ENCODE results near the gene FNBP1L. TPM values are rescaled to one million over a fixed set of nuclear protein-coding genes. Genes with fewer than 3 reads are reported as not detected.

The FNBP1L gene
- total RNA-seq, 1 donor from 2014 or later, result 47.3 TPM

- Mint-ChIP-seq H3K9me3 (ENCODE audit: low read depth) (no peaks in the 10 kb centered on the region), H3K4me1 (ENCODE audit: low read depth) (peaks cover 70% of the 10 kb centered on the region), H3K27me3 (ENCODE audit: low read depth) (no peaks in the 10 kb centered on the region), H3K36me3 (ENCODE audit: low read depth) (peaks cover 1% of the 10 kb centered on the region), H3K27ac (ENCODE audit: unreplicated experiment) (no peak overlapping the region), H3K4me3 (ENCODE audit: unreplicated experiment) (no peak overlapping the region)
- TF ChIP-seq CTCF (IDR thresholded peaks at IDR 0.05), result no peak
- DNase-seq (ENCODE audit: low spot score), result no peak
Observed at GRCh38 chr1:93596329-93597089, 148.6 kb downstream of the FNBP1L start.

DNA sequence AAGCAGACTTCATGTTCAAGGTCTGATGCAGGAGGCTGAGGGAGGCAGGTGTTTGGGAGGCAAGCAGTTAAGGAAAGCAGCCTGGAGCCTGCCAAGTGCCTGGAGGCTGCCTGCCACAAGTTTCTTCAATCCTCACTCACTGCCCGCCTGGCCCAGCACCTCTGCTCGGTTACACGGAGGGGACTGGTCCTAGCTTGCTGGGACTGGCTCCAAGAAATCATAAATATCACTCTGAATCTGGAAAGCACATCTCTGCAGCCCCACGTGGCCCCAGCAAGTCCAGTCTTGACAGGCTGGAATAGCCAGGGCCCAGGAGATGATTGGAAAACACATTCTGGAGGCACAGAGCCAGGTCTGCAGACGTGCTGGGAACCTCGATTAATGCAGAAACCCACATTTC is 149.8 kb downstream of the FNBP1L start:
- no peaks in the 10 kb centered on the region for H3K9me3 Mint-ChIP-seq (ENCODE audit: low read depth)
- no peaks in the 10 kb centered on the region for H3K36me3 Mint-ChIP-seq (ENCODE audit: low read depth)
- no peak overlapping the region for H3K27ac Mint-ChIP-seq (ENCODE audit: unreplicated experiment)
- H3K4me1 Mint-ChIP-seq (ENCODE audit: low read depth), result peaks cover 58% of the 10 kb centered on the region
- no peak for DNase-seq (ENCODE audit: low spot score)
- H3K27me3 Mint-ChIP-seq (ENCODE audit: low read depth), result no peaks in the 10 kb centered on the region
- H3K4me3 Mint-ChIP-seq (ENCODE audit: unreplicated experiment), result no peak overlapping the region
- TF ChIP-seq CTCF (IDR thresholded peaks at IDR 0.05), result no peak

DNA sequence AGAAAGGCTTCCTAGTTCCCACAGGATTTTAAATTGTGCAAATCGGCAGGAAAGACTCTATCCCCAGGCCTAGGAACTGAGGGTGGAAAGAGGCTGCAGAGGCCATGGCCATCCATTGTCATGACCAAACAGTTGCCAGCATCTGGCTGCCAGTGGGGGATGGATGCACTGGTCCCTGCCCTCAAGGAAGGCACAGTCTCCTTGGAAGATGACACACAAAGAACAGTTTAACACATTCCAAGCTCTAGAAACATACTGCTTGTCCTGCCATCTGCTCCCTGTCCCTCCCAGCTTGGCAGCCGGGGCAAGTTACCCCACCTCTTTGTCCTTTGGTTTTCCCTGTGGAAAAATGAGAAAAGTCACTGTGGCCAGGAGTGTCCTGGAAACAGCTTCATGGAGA is 150.5 kb downstream of the FNBP1L start:
- H3K4me1 Mint-ChIP-seq (ENCODE audit: low read depth), result peaks cover 54% of the 10 kb centered on the region
- no peaks in the 10 kb centered on the region for H3K27me3 Mint-ChIP-seq (ENCODE audit: low read depth)
- no peak for DNase-seq (ENCODE audit: low spot score)
- H3K9me3 Mint-ChIP-seq (ENCODE audit: low read depth), result no peaks in the 10 kb centered on the region
- H3K4me3 Mint-ChIP-seq (ENCODE audit: unreplicated experiment), result no peak overlapping the region
- no peak for TF ChIP-seq CTCF (IDR thresholded peaks at IDR 0.05)
- H3K36me3 Mint-ChIP-seq (ENCODE audit: low read depth), result no peaks in the 10 kb centered on the region
- H3K27ac Mint-ChIP-seq (ENCODE audit: unreplicated experiment), result peak overlapping the region; percentile 28

- H3K27ac Mint-ChIP-seq (ENCODE audit: unreplicated experiment), result no peak overlapping the region
- H3K9me3 Mint-ChIP-seq (ENCODE audit: low read depth), result no peaks in the 10 kb centered on the region
- no peaks in the 10 kb centered on the region for H3K36me3 Mint-ChIP-seq (ENCODE audit: low read depth)
- no peaks in the 10 kb centered on the region for H3K27me3 Mint-ChIP-seq (ENCODE audit: low read depth)
- DNase-seq (ENCODE audit: low spot score), result no peak
- TF ChIP-seq CTCF (IDR thresholded peaks at IDR 0.05), result no peak
- no peak overlapping the region for H3K4me3 Mint-ChIP-seq (ENCODE audit: unreplicated experiment)
- H3K4me1 Mint-ChIP-seq (ENCODE audit: low read depth), result peaks cover 52% of the 10 kb centered on the region
Observed at GRCh38 chr1:93598861-93599439, 151.0 kb downstream of the FNBP1L start.

- TF ChIP-seq CTCF (IDR thresholded peaks at IDR 0.05), result no peak
- Mint-ChIP-seq H3K9me3 (ENCODE audit: low read depth) (no peaks in the 10 kb centered on the region), H3K27ac (ENCODE audit: unreplicated experiment) (no peak overlapping the region), H3K4me1 (ENCODE audit: low read depth) (peaks cover 51% of the 10 kb centered on the region), H3K27me3 (ENCODE audit: low read depth) (no peaks in the 10 kb centered on the region), H3K4me3 (ENCODE audit: unreplicated experiment) (no peak overlapping the region), H3K36me3 (ENCODE audit: low read depth) (no peaks in the 10 kb centered on the region)
- no peak for DNase-seq (ENCODE audit: low spot score)
Observed at GRCh38 chr1:93599479-93599878, 151.6 kb downstream of the FNBP1L start.
